Hematopoietic multipotent progenitor cell treated with erythropoietin and hydrocortisone succinate and interleukin-3 and kit ligand, for 8 days (in vitro differentiated cells): ENCODE data around the gene PLCZ1.
"Not testable (repeated sequence)": the region's sequence is repeated elsewhere in the genome, so short reads cannot be mapped to it uniquely, and the experiment has no call there.

Experiments used
- DNase-seq: peaks from one replicate; pipeline ENCODE4 v3.0.0-alpha.2; 2015

PLCZ1 gene, protein sequence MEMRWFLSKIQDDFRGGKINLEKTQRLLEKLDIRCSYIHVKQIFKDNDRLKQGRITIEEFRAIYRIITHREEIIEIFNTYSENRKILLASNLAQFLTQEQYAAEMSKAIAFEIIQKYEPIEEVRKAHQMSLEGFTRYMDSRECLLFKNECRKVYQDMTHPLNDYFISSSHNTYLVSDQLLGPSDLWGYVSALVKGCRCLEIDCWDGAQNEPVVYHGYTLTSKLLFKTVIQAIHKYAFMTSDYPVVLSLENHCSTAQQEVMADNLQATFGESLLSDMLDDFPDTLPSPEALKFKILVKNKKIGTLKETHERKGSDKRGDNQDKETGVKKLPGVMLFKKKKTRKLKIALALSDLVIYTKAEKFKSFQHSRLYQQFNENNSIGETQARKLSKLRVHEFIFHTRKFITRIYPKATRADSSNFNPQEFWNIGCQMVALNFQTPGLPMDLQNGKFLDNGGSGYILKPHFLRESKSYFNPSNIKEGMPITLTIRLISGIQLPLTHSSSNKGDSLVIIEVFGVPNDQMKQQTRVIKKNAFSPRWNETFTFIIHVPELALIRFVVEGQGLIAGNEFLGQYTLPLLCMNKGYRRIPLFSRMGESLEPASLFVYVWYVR

DNA sequence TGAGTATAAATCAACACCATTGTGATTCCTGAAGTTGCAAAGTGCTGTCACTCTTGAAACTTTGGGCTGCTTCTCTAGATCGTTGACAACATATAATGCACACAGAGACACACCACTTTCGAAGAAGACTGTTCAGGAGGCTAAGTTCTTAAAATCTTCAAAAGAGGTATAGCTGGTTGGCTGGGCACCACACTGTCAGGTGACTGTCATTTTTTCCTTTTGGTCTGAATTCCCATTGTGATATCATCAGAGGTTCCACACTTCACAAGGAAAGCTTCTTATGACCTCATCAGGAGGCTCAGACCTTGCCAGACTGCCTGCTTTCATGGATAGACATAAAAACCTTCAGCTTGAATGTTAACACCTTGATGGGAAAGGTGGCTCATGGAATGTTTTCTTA is at the start of gene PLCZ1, which contains the start of gene CAPZA3:
TSS of gene PLCZ1 (minus strand) at position 194 of the 400 bp plus-strand sequence. CDS start 641 bp downstream, outside the sequence.
TSS of gene CAPZA3 (plus strand) at position 301 of the 400 bp plus-strand sequence. CDS start 150 bp downstream, outside the sequence.
- no peak for DNase-seq

DNA sequence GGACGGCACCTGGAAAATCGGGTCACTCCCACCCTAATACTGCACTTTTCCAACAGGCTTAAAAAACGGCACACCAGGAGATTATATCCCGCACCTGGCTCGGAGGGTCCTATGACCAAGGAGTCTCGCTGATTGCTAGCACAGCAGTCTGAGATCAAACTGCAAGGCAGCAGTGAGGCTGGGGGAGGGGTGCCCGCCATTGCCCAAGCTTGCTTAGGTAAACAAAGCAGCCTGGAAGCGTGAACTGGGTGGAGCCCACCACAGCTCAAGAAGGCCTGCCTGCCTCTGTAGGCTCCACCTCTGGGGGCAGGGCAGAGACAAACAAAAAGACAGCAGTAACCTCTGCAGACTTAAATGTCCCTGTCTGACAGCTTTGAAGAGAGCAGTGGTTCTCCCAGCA is 47.7 kb upstream of the PLCZ1 start:
- DNase-seq, result not testable (repeated sequence)

DNA sequence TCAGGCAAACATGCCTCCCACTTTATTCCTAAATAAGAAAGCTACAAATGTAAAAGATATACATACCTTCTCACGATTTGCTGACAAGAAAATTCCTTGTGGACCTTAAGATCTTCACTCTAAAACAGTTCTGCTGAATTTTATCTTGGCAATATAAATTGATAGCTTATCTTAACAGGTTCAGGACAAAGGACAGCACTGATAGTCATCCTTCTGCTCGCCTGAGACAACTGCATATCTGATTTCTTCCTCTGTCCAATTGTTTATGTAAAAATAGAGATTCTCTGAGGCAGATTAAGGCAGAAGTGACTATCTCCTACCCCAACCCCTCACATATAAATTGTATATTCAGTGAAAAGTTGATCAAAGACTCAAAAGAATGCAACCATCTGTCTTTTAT is 45.0 kb upstream of the PLCZ1 start:
- DNase-seq, result no peak

DNA sequence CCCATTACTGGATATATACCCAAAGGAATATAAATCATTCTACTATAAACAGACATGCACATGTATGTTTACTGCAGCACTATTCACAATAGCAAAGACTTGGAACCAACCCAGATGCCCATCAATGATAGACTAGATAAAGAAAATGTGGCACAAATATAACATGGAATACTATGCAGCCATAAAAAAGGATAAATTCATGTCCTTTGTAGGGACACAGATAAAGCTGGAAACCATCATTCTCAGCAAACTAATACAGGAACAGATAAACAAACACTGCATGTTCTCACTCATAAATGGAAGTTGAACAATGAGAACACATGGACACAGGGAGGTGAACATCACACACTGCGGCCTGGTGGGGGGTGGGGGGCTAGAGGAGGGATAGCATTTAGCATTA is 28.7 kb upstream of the PLCZ1 start:
- not testable (repeated sequence) for DNase-seq

DNA sequence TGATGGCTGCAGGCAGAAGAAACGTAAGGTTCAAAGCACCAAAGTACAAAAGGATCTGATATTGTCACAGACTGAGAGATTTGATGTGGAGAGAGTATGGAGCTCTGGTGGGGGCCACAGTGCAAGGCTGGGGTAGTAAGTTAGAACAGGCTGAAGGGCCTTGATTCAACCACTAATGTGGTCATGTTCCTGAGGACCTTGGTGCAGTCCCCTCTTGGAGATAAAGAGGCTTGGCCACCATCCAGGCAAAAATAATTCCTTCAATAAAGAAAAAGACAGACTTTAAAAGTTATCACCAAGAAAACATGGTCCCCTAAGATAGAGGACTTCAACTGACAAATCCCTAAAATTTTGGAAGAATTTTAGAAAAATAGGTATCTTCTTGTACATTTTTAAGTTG is 17.5 kb upstream of the PLCZ1 start:
- DNase-seq, result peak; percentile 74

DNA sequence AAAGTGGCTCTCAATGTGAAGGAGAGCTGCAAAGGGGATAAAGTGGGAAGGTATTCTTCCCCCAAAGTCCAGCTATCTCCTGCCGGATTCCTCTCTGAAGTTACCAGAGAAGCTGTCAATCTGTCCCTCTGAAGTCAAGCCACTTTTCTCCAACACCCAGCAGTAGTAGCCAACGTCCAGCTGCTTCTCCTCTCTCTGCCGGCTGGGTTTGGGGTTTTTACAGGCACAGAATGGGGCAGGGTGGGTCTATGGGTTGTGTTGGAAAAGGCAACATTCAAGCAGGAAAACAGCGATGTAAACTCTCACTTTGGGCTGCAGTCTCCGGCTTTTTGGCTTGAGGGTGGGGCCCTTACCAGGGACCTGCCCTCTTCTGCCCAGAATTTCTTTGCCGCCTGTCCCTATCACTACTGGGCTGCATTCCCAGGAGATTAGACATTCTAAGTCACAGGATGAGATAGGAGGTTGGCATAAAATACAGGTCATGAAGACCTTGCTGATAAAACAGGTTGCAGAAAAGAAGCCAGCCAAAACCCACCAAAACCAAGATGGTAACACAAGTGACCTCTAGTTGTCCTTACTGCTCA is 16.4 kb upstream of the PLCZ1 start:
- DNase-seq, result peak; percentile 33

DNA sequence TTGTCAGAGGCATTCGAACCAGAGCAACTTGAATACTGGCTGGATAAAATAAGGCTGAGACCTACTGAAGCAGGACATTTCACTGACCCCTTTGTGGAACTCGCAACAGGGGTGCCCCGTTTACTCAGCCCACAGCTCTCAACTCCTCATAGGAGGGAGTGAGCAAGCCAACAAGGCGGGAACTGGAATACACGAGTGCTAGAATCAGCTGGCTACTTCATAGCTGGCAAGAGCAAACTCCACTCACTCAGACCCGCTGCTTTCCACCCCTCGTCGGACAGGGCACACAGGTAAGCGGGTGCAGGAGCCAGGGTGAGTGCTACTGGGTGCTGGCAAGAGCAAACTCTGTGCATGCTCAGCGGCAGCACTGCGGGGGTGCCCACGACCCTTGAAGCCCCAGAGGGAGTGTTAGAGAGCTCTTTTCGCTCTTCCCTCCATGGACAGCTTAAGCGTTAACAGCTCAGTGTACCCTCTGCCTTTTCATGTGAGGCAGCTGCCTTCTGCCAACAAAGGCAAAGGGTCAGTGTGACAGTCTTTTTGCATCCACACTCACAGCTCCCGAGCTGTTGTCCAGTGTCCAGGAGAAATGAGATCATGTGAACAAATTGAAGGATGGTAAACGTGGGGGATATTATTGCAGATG is 15.8 kb upstream of the PLCZ1 start:
- no peak for DNase-seq

DNA sequence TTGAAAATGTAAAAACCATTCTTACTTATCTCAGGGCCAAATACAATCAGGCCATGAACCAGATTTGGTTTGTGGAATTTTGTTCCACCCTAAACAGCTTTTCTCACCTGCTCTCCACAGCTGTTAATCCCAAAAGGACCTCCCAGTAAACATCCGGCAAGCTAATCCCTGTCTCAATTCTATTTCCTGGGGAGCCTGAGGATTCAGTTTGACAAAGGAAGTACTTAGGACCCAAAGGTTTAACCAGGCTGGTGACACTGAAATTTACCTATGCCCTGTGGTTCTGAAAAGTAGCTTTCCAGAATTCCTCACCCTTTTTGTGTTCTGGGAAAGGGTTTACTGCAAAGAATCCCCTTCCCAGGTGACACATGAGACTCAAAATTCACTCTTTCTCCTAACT is 15.1 kb upstream of the PLCZ1 start:
- DNase-seq, result no peak

DNA sequence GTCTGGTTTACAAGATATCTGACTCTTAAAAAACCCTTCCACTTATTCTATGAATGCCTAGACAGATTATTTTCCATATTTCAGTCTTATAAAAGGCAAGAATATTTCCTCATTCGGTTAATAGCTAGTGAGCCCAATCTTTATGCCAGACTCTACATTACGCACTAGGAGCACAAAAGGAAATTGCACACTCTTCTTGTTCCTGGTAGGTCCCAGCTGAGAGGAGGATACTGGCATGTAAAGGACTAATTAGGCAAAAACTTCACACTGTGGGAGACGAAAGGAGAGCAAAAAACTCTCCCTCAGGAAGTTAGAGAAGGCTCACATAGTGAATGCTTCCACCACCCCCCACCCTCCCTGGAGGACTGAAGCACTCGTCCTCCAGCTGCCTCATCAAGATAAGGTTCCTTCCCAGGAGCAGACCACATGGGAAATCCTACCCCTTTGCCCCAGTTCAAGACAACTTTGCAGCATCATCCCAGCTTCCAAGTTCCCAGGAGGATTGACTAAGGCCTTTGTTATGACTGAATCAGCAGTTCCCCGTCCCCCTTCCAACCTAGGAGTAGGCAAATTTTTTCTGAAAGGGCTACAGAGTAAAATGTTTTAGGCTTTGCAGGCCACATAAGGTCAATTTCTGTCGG is 14.6 kb upstream of the PLCZ1 start:
- DNase-seq, result peak; percentile 11

DNA sequence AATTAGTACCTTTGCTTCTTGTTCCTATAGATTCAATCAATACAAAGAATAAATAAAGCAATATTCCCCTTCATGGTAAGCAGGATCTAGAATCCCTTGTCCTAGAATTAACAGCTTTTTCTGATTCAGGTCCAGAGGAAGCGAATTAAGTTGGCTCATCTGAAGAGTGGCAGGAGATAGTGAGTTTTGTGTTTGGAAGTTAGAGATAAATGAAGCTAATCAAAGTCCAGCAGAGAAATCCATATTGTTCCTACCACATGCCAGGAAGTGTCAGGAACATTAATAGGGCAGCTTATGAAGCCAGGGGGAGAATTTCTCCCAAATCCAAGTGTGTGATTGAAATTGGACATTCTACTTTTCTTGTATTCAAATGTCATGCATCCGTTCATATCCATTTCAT is 14.1 kb upstream of the PLCZ1 start:
- no peak for DNase-seq

DNA sequence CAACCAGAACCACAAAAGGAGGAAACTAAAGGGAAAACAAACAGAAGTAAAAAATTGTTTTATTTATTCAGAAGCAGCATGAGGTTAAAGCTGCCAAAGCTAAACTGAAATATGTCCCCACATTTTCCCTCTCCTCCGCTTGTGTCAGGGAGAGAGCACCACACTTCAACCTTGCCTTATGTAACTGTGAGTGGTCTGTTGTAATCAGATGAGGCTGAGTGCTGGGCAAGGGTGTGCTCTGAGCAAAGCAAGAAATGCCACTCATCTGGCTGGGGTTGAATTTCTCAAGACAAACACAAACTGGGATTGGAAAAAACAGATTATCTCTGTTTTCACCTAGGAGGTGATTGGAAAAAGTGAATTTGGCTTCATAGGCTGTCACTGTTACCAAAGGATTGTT is 12.3 kb upstream of the PLCZ1 start:
- DNase-seq, result no peak

DNA sequence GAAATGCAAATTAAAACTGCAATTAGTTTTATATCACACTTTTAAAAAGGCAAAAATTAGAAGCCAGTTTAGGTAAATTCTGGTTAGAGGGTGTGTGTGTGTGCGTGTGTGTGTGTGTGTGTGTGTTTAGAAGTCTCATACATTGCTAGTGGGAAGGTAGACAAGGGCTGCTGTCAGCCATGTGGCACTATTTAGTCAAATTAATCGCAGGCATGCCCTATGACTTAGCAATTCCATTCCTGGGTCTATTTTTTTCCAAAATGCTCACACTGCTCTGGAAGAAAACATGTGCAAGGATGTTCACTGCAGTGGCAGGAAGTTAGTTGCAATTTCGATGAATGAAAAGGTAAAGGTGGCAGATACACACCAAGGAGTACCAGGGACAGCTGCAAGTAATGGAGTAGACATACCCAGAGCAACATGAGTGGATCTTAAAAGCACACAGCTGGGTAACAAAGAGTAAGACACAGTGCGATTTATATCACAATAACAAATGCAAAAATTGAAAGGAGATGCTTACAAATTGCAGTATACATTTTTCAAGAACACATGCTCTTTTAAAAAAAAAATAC is 11.7 kb upstream of the PLCZ1 start:
- DNase-seq, result no peak

DNA sequence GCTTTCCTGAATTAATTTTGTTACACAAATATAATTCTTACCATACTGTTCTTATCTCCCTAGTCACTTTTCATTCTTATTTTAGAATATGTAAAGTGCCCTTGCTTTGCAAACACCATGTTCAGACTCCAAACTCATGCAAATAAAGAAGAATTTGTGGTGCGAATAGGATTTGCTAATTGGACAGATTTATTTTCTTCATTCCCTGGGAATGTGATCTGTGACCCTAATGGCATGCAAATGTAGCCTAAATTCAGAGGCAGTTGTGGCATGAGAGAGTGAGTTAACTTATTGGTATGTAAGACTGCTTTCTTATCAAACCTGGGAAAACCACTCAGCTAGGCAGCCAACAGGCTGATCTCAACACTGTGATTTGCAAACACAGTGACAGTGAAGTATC is 10.1 kb upstream of the PLCZ1 start:
- no peak for DNase-seq

DNA sequence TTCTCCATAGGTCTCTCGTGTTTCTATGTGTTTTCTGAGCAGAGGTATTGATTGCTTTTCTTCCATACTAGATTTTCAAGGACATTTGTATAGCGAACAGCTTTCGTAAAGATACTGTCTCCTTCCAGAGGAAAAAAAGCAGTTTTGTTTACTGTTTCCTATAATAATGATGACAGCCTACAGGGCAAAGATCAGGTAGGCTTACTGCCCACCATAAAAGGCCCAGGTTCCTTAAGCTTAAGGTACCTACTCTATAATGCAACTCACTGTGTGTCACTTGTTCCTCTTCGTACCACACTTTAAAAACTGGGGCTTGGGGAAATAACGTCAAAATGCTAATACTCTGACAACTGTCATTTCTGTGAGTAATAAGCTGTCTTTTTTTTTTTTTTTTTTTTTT is 6.7 kb downstream of the PLCZ1 start:
- DNase-seq, result no peak

DNA sequence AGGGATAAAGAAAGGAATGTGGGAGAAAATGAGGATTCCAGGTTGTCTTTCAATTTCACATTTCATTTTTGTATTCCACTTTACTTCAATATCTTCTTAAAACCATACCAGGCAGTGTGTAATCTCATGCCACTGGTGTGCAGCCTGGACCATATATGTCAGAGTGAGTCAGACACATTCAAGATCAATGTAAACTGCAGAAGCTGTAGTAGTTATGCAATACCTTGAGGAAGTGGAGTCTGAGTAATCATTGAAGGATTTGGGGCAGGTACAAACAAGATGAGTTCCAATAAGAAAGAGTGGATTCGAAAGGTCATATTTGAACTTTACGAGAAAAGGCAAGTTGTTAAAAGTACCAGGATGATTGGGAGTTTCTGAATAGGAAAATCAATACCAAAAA is 14.1 kb downstream of the PLCZ1 start:
- no peak for DNase-seq

DNA sequence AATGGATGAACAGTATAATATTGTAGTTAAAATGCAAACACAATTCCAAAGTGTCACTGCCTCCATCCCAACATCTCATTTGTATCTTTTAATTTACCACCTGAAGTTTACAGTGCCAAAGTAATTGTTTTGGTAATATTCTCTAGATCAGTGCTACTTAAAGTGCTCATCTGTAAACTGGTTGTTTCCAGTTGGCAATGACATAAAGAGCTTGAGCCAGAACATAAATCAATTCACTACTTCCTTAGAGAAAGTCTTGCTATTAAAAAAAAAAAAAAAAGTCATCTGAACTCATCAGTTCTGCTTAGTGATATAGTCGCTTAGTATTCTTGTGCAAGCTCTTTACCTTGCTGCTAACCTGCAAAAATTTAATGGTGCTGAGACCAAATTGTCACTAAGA is 16.4 kb downstream of the PLCZ1 start:
- DNase-seq, result no peak

DNA sequence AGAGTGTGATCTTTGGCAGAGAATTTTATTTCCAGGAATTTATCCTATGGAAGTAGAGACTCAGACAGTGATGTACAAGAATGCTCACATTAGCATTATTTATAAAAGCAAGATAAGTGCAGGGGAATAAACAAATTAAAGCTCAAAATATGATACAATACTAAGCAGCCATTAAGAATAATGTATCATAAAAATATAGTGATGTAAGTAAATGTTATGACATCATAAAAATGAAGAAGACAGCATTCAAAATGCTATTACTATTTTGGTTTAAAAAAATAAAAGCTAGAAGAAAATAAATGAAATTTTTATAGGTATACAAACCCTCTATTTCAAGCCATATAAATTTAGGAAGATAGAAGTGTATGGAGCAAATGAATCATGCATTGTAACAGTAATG is 17.1 kb downstream of the PLCZ1 start:
- no peak for DNase-seq

DNA sequence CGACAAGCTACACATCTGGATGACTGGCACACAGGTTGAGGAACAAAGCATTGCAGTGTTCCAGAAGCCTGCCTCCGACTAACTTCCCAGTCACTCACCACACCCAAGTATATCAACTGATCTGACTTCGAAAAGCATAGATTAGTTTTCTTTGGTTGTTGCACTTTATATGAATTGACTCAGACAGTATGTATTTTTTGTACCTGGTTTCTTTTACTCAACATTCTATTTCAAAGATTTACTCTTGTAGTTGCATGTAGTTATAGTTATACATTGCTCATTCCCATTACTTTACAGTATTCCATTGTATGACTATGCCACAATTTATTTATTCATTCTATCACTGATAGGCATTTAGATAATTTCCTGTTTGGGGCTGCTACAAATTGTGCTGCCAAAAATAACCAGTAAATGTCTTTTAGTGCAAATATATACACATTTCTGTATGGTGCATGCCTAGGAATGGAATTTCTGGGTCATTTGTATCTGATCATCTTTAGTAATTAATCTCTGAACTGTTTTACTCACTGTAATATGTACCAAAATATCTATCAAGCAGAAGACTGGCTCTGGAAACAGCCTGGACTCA is 17.8 kb downstream of the PLCZ1 start:
- DNase-seq, result no peak

DNA sequence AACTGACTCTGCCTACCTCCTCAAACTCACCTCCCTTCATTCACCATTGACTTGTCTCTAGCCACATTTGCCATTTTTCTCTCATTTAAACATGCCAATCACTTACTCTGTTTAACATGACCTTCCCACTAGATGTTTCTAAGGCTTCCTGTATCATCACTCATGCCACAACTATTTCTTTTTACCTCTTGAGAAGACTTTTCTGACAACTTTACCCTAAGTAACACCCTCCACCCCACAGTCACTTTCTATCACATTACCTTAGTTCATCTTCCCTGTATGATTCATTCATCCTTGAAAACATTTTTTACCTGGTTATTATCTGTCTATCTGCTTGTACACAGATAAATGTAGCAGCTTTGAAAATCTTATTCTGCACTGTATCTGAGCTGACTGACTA is 19.4 kb downstream of the PLCZ1 start:
- DNase-seq, result no peak

DNA sequence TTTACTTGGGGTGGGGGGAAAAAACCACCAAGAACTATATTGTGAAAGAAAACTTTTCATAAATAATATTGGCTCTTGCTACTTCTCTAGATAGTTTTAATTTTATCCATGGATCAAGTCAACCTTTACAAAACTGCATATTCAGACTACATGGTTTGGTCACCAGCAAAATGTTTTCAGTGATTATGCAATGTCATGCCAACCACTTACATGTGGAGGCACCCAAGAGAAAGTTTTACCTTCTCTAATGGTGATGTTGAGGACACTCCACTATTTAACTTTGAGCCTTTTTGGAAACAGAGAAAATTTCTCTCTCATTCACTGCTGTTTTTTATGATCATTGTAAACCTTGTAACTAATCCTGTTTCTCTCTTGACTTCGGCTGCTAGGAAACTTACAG is 21.6 kb downstream of the PLCZ1 start:
- no peak for DNase-seq

DNA sequence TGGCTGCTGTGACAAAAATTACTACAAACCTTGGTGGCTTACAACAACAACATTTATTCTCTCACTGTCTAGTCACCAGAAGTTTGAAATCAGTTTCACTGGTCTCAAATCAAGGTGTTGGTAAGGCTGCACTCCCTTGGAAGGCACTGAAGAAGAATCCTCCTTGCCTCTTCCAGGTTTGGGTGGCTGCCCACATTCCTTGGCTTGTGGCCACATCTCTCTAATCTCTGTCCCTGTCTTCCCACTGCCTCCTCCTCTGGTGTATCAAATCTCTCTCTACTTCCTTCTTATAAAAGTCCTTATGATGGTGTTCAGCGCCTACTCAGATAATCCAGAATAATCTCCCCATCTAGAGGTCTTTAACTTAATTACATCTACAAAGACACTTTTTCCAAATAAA is 31.0 kb downstream of the PLCZ1 start:
- no peak for DNase-seq

DNA sequence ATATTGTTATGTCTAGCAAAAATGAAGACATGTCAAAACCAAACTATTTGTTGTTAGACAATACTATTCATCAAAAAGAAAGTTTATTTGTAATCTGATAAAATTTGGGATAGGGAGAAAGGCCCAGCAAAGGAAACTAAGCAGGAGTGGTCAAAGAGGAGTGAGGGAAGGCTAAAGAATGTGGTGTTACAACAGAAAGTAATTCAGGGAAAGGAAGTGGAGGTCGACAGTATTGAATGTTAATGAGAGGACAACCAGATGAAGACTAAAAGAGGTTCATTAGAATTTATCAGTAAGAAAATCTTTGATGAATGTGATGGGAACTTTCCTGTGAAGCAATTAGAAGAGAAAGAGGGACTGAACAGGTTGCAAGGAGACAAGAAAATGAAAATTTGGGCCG is 33.9 kb downstream of the PLCZ1 start:
- DNase-seq, result no peak
